RWPE1 (cell line): Measurements from ENCODE around the gene TH.

ENCODE experiments used
- CTCF ChIA-PET: fragments of 350-600 bp; sonication (Branson Sonifier 250); formaldehyde crosslinking; extraction: SDS; loops from one replicate; lab custom pipeline; 2021; lab: Yijun Ruan, JAX
- POLR2A ChIA-PET: fragments of 400-600 bp; formaldehyde crosslinking; extraction: SDS; loops from one replicate; lab custom pipeline; 2020; ENCODE audit warnings: antibody characterized with exemption; ENCODE audit not compliant: low non-redundant PET; lab: Yijun Ruan, JAX
- DNase-seq: peaks from one replicate; pipeline ENCODE4 v3.0.0; 2012; ENCODE audit warnings: low spot score
- H3K27ac ChIP-seq: fragments of 450-650 bp; 2 replicates; pipeline ENCODE4 v1.5.1; 2017
- TF ChIP-seq, protein P1 (sequence below): fragments of 450-650 bp; conservative IDR thresholded peaks from 2 replicates; pipeline ENCODE4 v1.5.1; 2017; ENCODE audit warnings: low read depth, mild to moderate bottlenecking

Gene TH

DNA sequence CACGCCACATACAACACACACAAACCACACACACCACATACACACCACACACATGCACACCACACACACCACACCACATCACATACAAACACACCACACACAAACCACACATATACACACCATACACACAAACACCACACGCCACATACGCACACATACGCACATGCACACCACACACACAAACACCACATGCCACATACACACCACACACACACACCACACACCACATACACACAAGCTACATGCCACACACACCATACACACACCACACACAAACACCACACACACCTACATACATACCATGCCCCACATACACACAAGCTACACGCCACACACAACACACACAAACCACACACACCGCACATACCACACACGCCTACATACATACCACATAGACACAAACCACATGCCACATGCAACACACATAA lies 15.7 kb upstream of the TH start:
- ChIA-PET CTCF (no interaction called here), POLR2A (no interaction called here)
- H3K27ac ChIP-seq, result peak overlapping the region; percentile 74; the same call in 1 of the 2 replicates
- no peak for DNase-seq
- TF ChIP-seq, protein P1, sequence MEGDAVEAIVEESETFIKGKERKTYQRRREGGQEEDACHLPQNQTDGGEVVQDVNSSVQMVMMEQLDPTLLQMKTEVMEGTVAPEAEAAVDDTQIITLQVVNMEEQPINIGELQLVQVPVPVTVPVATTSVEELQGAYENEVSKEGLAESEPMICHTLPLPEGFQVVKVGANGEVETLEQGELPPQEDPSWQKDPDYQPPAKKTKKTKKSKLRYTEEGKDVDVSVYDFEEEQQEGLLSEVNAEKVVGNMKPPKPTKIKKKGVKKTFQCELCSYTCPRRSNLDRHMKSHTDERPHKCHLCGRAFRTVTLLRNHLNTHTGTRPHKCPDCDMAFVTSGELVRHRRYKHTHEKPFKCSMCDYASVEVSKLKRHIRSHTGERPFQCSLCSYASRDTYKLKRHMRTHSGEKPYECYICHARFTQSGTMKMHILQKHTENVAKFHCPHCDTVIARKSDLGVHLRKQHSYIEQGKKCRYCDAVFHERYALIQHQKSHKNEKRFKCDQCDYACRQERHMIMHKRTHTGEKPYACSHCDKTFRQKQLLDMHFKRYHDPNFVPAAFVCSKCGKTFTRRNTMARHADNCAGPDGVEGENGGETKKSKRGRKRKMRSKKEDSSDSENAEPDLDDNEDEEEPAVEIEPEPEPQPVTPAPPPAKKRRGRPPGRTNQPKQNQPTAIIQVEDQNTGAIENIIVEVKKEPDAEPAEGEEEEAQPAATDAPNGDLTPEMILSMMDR, result no peak

DNA sequence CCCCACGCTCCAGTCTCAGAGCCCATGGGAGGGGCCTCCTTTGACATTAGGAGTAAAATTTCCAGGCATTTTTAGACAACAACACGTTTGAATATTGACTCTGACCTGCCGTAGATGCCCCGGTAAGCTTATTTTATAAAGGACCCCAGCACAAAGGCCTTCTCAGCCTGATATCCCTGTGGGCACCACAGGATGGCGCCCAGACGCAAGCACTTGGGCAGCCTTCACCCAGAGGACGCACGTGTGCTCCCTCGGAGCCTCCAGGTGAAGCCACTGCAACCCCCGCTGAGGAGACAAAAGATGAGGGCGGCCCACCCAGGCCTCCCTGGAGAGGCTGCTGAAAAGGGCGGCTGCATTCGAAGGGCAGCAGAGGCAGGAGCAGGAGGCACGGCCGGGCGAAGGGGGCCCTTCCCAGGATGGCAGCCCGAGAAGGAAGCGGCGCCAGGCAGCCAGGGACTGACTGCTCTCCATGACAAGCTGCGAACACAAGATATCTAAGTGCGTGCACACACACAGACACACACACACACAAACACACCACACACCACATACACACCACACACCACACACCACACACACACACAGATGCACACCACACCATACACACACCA lies 15.2 kb upstream of the TH start:
- no peak for DNase-seq
- peak overlapping the region; percentile 74 for H3K27ac ChIP-seq
- CTCF ChIA-PET, result interaction anchor here (0.6 to 1.1 kb wide), 6 partner anchors 15 to 336 kb away, joined by 3 to 5 read pairs (median 4); no protein-coding TSS in a partner anchor

DNA sequence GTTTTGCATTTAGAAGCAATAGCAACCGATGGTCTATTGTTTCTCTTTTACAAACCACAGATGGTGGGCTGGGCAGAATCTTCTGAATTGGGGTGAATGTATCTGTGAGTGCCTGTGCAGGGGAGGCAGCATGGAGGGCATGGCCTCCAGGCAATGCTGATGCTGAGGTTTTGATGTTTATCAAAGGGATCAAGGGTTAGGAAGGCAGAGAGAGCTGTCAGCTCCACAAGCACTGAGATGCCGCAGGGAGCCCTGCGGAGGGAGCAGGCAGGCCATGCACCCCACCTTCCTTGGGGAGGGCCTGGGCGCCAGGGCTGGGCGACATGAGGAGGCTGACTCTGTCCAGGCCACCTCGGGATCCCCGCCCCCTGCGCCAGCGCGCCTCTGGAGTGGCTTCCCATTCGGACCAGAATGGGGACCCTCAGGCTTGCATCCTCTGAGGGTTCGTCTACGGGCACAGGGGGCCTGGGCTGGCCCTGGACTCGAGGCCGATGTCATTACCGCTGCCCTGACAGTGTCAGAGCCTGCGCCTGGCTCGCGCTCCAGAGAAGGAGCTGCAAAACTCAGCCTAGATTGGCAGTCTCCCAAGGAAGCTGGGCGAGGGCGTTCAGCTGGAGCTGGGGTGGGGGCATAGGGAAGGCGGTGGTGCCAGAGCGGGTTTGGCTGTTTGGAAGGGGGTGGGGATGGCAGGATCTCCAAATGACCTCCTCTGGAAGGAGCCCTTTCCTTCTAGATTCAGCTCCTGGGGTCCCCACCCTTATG lies 13.9 kb upstream of the TH start:
- TF ChIP-seq, protein P1, result no peak
- CTCF ChIA-PET, result interaction anchor here (0.7 to 1.1 kb wide), 5 partner anchors 9 to 114 kb away, joined by 3 to 7 read pairs (median 3); no protein-coding TSS in a partner anchor
- POLR2A ChIA-PET, result no interaction called here
- no peak for DNase-seq
- peak overlapping the region; percentile 74 for H3K27ac ChIP-seq

More for the DNA sequence above, 15.2 kb upstream of the TH start:
- POLR2A ChIA-PET, result no interaction called here
- TF ChIP-seq, protein P1, result peak; percentile 36; the same call in 1 of the 2 replicates

DNA sequence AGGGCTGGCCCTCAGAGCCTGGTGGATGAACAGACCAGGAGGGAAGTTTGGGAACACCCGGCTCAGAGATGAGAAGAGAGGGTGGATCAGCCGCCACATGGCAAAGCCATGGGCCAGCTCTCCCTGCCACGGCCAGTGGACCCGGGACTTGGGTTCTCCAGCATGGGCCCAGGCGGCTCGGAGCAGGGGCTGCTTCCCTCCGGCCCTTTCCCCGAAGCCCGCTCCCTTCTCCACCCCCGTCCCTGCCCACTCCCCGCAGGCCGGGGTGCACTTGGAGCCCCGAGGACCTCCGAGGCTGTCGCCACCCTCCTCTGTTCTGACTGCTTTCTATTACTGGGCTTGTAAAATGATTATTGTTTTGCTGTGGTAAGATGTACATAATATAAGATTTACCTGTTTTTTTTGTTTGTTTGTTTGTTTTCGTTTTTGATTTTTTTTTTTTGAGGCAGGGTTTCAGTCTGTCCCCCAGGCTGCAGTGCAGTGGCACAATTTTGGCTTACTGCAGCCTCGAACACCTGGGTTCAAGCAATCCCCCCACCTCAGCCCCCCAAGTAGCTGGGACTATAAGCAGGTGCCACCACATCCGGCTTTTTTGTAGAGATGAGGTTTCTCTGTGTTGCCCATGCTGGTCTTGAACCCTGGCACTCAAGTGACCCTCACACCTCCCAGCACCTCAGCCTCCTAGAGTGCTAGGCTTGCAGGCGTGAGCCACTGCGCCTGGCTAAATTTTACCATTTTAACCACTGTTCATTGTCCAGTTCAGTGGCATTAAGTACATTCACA lies 11.3 kb upstream of the TH start:
- CTCF ChIA-PET, result no interaction called here
- no peak for DNase-seq
- TF ChIP-seq, protein P1, result no peak
- POLR2A ChIA-PET, result no interaction called here
- peak overlapping the region; percentile 99 for H3K27ac ChIP-seq

DNA sequence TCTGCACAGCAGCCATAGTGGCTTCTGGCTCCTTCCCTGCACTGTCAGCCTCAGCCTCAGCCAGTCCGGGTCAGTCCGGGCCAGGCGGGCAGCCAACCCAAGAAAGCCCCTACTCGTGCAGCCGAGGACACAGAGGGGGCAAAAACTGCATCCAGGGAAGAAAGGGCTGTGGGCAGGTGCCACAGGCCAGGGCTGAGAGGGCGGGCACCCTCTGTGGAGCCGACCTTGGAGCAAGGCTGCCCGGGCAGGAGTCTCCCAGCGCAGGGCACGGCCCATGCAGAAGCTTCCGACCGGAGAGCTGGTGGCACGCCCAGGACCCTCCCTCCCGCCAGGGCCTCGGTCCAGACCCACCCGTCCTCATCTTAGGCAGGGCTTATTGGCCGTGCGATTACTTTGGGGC lies 10.5 kb upstream of the TH start:
- ChIA-PET CTCF (interaction anchor here (0.6 to 1.2 kb wide), 3 partner anchors 123 to 383 kb away, joined by 3 to 5 read pairs (median 4); no protein-coding TSS in a partner anchor), POLR2A (no interaction called here)
- TF ChIP-seq, protein P1, result no peak
- H3K27ac ChIP-seq, result peak overlapping the region; percentile 99
- no peak for DNase-seq

DNA sequence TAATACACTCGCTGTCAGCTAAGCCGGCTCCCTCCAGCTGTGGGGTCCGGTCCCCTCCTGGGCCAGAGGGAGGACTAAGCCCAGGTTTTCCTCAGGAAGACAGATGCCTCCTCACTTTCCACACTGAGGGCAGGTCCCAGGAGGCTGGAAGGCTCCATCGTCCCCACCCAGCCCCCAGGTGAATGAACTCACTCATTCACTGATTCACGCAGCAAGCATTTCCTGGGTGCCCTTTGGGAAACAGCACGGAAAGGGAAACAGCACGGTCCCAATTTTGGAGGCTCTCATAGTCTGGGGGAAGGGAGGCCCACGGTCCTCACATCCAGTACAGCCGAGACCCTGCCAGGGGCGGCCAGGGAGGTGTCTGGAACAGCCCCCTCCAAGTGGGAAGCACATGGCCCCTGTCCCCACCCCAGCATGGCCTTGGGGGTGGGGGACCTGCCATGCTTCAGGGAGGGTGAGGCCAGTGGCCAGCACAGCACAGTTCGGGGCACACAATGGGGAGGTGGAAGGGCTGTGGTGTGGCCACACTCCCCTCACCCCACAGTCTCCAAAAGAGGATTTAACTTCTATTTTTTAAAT lies 9.3 kb upstream of the TH start:
- TF ChIP-seq, protein P1, result no peak
- DNase-seq, result peak; percentile 88
- ChIA-PET POLR2A (no interaction called here), CTCF (interaction anchor here (1.2 kb wide), 1 partner anchor 240 kb away, joined by 5 read pairs; no protein-coding TSS in a partner anchor)
- peak overlapping the region; percentile 99 for H3K27ac ChIP-seq
